Hindlimb muscle (tissue), 1 donor: ENCODE results near the gene CADPS2. TPM values are rescaled to one million over a fixed set of nuclear protein-coding genes. Genes with fewer than 3 reads are reported as not detected.

Experiments
- DNase-seq: peaks from one replicate; pipeline ENCODE4 v3.0.0-alpha.2; 2013
- polyA plus RNA-seq: library from polyadenylated mRNA; unstranded; fragments of 120-200 nt; gene quantifications from one replicate; pipeline ENCODE4 v1.2.1, GENCODE V29; 2013; ENCODE audit not compliant: insufficient read length

The CADPS2 gene
- polyA plus RNA-seq, 1 donor, result 6.0 TPM

GRCh38 chr7:122767339-122767738 is 118.9 kb downstream of the CADPS2 start:
- no peak for DNase-seq

GRCh38 chr7:122766593-122766992 is 119.7 kb downstream of the CADPS2 start:
- no peak for DNase-seq

- DNase-seq, result no peak
These were observed 121.4 kb downstream of the CADPS2 start for GRCh38 chr7:122764902-122765301.

GRCh38 chr7:122764020-122764419 is 122.2 kb downstream of the CADPS2 start:
- DNase-seq, result no peak

GRCh38 chr7:122762071-122762470 is 124.2 kb downstream of the CADPS2 start:
- no peak for DNase-seq

- DNase-seq, result no peak
These were observed 127.8 kb downstream of the CADPS2 start for GRCh38 chr7:122758501-122758900.

GRCh38 chr7:122756860-122757259 is 129.4 kb downstream of the CADPS2 start:
- no peak for DNase-seq

- DNase-seq, result no peak
These were observed 130.6 kb downstream of the CADPS2 start for GRCh38 chr7:122755696-122756095.

- no peak for DNase-seq
These were observed 133.7 kb downstream of the CADPS2 start for GRCh38 chr7:122752583-122752982.

- DNase-seq, result no peak
These were observed 135.9 kb downstream of the CADPS2 start for GRCh38 chr7:122750389-122750788.

- no peak for DNase-seq
These were observed 138.1 kb downstream of the CADPS2 start for GRCh38 chr7:122748195-122748594.

- no peak for DNase-seq
These were observed 139.3 kb downstream of the CADPS2 start for GRCh38 chr7:122746948-122747347.

GRCh38 chr7:122743211-122743610 is 143.0 kb downstream of the CADPS2 start:
- no peak for DNase-seq

GRCh38 chr7:122738947-122739346 is 147.3 kb downstream of the CADPS2 start:
- no peak for DNase-seq

- DNase-seq, result no peak
These were observed 150.1 kb downstream of the CADPS2 start for GRCh38 chr7:122736183-122736582.

GRCh38 chr7:122727759-122728158 is 158.5 kb downstream of the CADPS2 start:
- no peak for DNase-seq

GRCh38 chr7:122727354-122727753 is 158.9 kb downstream of the CADPS2 start:
- no peak for DNase-seq

GRCh38 chr7:122726881-122727280 is 159.4 kb downstream of the CADPS2 start:
- DNase-seq, result no peak

GRCh38 chr7:122724366-122724765 is 161.9 kb downstream of the CADPS2 start:
- DNase-seq, result no peak

- DNase-seq, result no peak
These were observed 167.2 kb downstream of the CADPS2 start for GRCh38 chr7:122719010-122719578.

- no peak for DNase-seq
These were observed 168.7 kb downstream of the CADPS2 start for GRCh38 chr7:122717356-122718089.

- DNase-seq, result no peak
These were observed 171.1 kb downstream of the CADPS2 start for GRCh38 chr7:122715183-122715582.

GRCh38 chr7:122710916-122711315 is 175.3 kb downstream of the CADPS2 start:
- DNase-seq, result no peak

GRCh38 chr7:122709930-122710646 is 176.2 kb downstream of the CADPS2 start:
- no peak for DNase-seq
